Measurements from ENCODE around the gene PRPF8.
A peak's percentile ranks its signal among the peaks of the same experiment; 100 is the strongest.
"Not testable (repeated sequence)": the region's sequence is repeated elsewhere in the genome, so short reads cannot be mapped to it uniquely, and the experiment has no call there.

PRPF8 gene

DNA sequence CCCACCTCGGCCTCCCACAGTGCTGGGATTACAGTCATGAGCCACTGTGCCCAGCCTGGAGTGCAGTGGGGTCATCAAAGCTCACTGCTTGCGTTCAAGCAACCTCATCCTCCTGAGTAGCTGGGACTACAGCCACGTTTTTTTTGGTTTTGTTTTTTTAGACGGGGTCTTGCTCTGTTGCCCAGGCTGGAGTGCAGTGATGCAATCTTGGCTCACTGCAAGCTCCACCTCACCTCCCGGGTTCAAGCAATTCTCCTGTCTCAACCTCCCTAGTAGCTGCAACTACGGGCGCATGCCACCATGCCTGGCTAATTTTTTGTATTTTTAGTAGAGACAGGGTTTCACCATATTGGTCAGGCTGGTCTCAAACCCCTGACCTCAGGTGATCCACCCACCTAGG lies 31.9 kb downstream of the PRPF8 start:
- not testable (repeated sequence) for H3K4me3 Mint-ChIP-seq

DNA sequence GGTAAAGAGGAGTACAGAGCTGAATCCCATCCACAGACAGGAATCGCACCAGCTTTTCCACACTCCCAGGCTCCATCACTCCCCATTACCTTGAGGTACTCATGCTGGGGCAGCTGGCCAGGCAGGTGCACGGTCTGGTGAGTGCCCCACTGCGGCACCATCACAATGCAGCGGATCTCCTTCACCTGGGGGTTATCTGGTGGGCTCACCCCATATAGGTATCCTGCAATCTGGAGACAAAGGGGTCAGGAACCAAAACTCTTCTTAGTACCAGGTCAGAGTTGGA lies 33.2 kb downstream of the PRPF8 start:
- Mint-ChIP-seq H3K36me3 (ENCODE audit: insufficient read depth) (peaks cover 56% of the 10 kb centered on the region), H3K4me1 (no peaks in the 10 kb centered on the region), H3K4me3 (no peak overlapping the region), H3K27me3 (no peaks in the 10 kb centered on the region), H3K27ac (ENCODE audit: low read depth) (no peak overlapping the region), H3K9me3 (no peaks in the 10 kb centered on the region)
- ATAC-seq (replicated peaks; ENCODE audit: extremely low read depth, poor library complexity, severe bottlenecking) = no peak
- DNase-seq (ENCODE audit: low spot score in 2 of 2) = no peak

More for the DNA sequence above, 31.9 kb downstream of the PRPF8 start:
- not testable (repeated sequence) for H3K9me3 Mint-ChIP-seq; H3K27ac Mint-ChIP-seq (ENCODE audit: low read depth); H3K27me3 Mint-ChIP-seq; H3K4me1 Mint-ChIP-seq; DNase-seq (ENCODE audit: low spot score in 2 of 2); ATAC-seq (replicated peaks; ENCODE audit: extremely low read depth, poor library complexity, severe bottlenecking)
- peaks cover 69% of the 10 kb centered on the region for H3K36me3 Mint-ChIP-seq (ENCODE audit: insufficient read depth)

DNA sequence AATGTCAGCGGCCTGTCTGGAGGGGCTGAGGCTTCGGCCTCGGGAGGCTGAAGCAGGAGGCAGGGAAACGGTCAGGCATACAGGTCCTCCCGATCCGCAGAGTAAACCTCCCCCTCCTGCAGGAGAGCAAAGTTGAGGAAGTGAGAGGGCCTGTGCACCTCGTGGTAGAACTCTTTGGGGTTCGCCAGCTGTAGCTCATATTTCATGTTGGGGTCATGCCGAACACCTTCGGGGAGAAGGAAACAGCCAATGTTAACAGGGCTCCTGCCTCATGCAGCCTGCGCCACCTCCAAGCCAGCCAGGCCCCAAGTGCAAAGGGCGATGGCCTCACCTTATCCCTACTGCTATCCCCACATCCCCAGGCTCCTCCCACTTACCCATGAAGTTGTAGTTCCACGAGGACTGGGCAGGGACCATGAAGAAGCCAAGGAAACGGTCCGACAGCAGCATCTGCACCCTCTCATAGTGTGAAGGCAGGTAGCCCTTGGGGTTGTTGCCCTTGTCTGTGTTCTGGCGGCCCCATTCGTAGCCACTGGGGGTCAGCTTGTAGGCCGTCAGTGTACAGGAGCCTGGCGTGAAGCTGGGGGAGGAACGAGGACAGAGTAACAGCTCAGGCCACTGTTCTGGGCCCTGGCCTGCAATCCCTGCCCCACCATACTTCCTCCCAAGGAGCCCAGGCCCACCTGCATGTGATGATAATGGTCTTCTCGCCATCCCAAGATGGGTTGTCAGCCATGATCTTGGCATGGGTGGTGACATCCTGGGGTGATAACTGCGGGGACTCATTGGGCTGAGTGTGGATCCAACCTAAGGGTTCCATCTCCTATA lies 33.7 kb downstream of the PRPF8 start:
- DNase-seq (ENCODE audit: low spot score in 2 of 2) = no peak
- Mint-ChIP-seq H3K27ac (ENCODE audit: low read depth) (no peak overlapping the region), H3K27me3 (no peaks in the 10 kb centered on the region), H3K4me1 (no peaks in the 10 kb centered on the region), H3K36me3 (ENCODE audit: insufficient read depth) (peaks cover 50% of the 10 kb centered on the region), H3K9me3 (no peaks in the 10 kb centered on the region), H3K4me3 (peak overlapping the region; percentile 31)
- no peak for ATAC-seq (replicated peaks; ENCODE audit: extremely low read depth, poor library complexity, severe bottlenecking)

DNA sequence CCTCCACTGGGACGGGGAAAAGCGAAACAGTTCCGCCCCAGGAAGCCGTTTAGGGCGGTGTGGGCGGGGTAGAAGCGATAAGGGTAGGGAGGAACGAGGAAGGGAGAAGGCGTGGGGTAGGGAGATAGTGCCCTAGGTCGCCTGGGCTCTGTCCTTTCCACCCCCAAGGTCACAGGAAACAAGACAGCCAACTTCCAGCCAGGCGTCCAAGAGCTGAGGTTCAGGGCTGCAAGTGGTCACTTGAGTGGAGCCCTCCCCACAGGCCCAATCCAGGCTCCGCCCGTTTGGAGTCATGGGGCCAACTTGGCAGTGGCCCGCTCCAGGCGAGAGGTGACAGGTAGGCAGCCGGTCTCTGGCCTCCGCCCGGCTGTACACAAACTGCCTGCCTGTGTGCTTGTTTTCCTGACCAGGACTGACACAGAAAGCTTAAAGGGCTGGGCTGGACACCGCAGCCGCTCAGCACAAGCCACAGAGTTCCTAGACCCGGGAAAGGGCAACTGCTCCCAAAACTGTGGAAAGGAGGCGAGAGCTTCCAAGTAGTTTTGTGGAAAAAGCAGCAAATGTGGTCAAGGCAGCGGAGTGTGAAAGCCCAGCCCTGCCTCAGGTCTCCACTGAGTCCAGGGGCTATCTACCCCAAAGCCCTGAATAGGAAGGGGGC lies 34.7 kb downstream of the PRPF8 start, which contains the start of gene RILP:
TSS of gene RILP (minus strand) at position 23 of the 658 bp plus-strand sequence. CDS start 62 bp downstream, outside the sequence.
- H3K36me3 Mint-ChIP-seq (ENCODE audit: insufficient read depth) = peaks cover 42% of the 10 kb centered on the region
- H3K27ac Mint-ChIP-seq (ENCODE audit: low read depth) = no peak within 1 kb of the TSS
- ATAC-seq (replicated peaks; ENCODE audit: extremely low read depth, poor library complexity, severe bottlenecking) (no peak), DNase-seq (ENCODE audit: low spot score in 2 of 2) (no peak)
- no peaks in the 10 kb centered on the region for H3K4me1 Mint-ChIP-seq
- H3K4me3 Mint-ChIP-seq = peak within 1 kb of the TSS; percentile 68
- no peaks in the 10 kb centered on the region for H3K27me3 Mint-ChIP-seq
- no peaks in the 10 kb centered on the region for H3K9me3 Mint-ChIP-seq

DNA sequence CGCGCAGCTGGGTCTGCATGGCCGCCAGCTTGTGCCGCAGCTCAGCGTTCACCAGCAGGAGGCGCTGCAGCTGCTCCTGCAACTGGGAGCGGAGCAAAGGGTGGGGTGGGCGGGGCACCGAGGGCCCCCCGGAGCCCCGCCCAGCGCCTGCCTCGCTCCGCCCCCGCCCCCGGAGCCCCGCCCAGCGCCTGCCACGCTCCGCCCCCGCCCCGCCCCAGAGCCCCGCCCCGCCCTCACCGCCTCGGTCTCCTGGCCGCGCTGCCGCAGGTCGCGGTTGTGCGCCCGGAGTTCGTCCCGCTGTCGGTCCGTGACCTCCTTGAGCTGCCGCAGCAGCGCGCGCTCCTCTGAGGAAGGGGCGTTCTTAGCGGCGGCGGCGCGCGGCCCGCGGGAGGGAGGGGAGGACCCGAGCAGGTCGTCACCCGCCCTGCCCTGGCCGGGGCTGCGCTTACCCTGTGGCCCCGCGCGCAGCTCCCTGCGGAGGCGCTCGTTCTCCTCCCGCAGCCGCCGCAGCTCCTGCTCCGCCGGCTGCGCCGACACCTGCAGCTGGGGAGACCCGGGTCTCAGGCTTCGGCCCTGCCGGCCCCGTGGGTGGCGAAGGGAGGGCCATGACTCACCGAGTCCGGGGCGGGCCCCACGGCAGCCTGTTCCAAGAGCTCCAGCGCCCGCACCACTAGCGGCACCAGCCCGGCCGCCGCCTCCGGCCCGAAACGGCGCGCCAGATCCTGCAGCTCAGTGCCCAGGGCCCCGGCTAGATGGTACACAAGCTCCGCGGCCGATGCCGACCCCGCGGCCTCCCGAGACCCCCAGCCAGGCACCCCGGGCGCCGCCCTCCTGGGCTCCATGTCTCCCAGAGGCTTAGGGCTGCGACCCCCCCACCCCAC lies 35.5 kb downstream of the PRPF8 start:
- H3K4me3 Mint-ChIP-seq = peak overlapping the region; percentile 68
- H3K36me3 Mint-ChIP-seq (ENCODE audit: insufficient read depth) = peaks cover 36% of the 10 kb centered on the region
- H3K9me3 Mint-ChIP-seq = no peaks in the 10 kb centered on the region
- ATAC-seq (replicated peaks; ENCODE audit: extremely low read depth, poor library complexity, severe bottlenecking) (peak; percentile 82), DNase-seq (ENCODE audit: low spot score in 2 of 2) (peak; percentile 89 to 90)
- H3K27me3 Mint-ChIP-seq = no peaks in the 10 kb centered on the region
- peaks cover 4% of the 10 kb centered on the region for H3K4me1 Mint-ChIP-seq
- no peak overlapping the region for H3K27ac Mint-ChIP-seq (ENCODE audit: low read depth)

DNA sequence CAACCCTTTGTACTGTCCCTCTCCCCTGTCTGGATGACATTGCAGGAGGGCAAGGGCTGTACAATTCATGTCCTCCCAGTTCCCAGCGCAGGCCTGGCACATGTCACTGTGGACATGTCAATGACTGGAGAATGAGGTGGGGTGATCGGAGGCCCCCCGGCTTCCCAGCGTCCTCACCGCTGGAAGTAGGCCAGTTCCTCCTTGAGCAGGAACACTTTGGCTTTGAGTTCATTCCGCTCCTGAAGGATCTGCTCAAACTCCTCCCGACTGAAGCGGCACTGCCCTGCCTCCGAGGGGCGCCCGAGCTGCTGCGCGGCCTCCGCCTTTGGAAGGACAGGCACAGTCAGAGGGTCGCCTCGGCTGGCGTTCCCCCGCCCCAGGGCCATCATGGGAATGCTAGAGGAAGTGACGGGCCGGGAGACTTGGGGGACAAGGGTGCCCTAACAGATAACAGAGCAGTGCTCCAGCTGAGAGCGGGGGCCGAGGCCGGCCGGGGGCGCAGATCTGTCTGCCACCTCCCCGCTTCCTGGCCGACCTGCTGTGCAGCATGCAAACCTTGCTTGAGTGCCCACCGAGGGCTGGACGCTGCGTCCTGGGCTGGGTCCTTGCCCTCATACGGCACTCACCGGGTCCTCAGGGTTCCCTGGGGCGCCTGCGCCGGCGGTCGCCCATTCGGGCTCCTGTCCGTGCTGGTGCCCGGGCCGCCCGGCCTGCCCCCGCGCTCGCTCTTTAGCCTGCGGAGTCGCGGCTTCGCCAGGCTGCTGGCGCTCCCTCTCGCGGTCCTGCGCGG lies 36.3 kb downstream of the PRPF8 start:
- Mint-ChIP-seq H3K36me3 (ENCODE audit: insufficient read depth) (peaks cover 28% of the 10 kb centered on the region), H3K27ac (ENCODE audit: low read depth) (no peak overlapping the region), H3K27me3 (no peaks in the 10 kb centered on the region), H3K4me1 (peaks cover 8% of the 10 kb centered on the region), H3K4me3 (peak overlapping the region; percentile 68), H3K9me3 (no peaks in the 10 kb centered on the region)
- peak; percentile 1 for ATAC-seq (replicated peaks; ENCODE audit: extremely low read depth, poor library complexity, severe bottlenecking)
- no peak for DNase-seq (ENCODE audit: low spot score in 2 of 2)

DNA sequence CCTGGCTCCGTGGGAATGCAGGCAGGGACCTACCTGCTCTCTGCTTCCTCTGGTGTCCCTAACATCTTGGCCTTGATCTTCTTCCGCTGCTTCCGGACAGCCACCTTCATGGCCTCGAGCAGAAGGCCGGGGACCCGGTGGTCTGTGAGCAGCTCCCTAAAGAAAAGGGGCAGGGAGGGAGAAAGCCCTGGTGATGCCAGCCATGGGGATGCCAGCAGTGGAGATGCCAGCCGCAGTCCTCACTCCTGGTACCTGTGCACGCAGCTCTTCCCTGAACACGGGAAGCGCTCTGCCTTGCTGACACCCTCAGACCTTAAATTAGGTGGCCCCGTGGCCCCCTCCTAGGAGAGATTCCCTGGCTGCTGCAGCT lies 36.9 kb downstream of the PRPF8 start:
- no peaks in the 10 kb centered on the region for H3K9me3 Mint-ChIP-seq
- DNase-seq (ENCODE audit: low spot score in 2 of 2) = no peak
- no peak overlapping the region for H3K27ac Mint-ChIP-seq (ENCODE audit: low read depth)
- peaks cover 22% of the 10 kb centered on the region for H3K36me3 Mint-ChIP-seq (ENCODE audit: insufficient read depth)
- peak overlapping the region; percentile 68 for H3K4me3 Mint-ChIP-seq
- ATAC-seq (replicated peaks; ENCODE audit: extremely low read depth, poor library complexity, severe bottlenecking) = no peak
- peaks cover 8% of the 10 kb centered on the region for H3K4me1 Mint-ChIP-seq
- H3K27me3 Mint-ChIP-seq = no peaks in the 10 kb centered on the region

DNA sequence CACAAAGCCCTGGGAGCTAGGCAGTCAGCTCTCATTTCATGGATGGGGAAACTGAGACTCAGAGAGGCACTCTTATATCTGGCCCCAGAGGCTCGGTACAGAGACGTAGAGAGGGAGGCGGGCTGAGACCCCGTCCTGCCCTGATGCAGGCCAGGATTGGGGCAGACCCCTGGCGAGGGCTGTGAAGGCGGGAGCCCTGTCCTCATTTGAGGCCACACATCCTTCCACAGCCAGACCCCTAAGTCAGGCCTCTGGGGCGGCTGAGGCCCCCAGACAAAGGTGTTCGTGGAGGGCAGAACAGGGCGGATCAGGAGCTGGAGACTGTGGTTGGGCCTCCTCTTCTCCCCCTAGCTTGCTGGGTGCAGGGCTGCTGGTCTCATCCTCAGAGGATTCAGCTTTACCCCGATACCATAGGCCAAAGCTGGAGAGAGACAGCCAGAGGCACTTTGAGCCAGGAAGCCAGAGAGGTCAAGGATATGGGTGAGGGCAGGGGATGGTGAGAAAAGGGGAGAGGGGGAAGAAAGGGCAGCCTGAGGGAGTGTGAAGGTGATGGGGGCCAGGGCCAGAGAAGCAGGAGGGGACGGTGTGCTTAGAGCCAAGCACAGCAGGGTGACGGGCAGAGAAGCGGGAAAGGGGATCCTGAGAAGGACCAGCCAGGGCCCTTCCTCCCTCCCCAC lies 38.3 kb downstream of the PRPF8 start:
- Mint-ChIP-seq H3K27me3 (no peaks in the 10 kb centered on the region), H3K4me1 (peaks cover 8% of the 10 kb centered on the region), H3K36me3 (ENCODE audit: insufficient read depth) (peaks cover 7% of the 10 kb centered on the region), H3K4me3 (peak overlapping the region; percentile 43), H3K9me3 (no peaks in the 10 kb centered on the region), H3K27ac (ENCODE audit: low read depth) (no peak overlapping the region)
- DNase-seq (ENCODE audit: low spot score in 2 of 2) (no peak), ATAC-seq (replicated peaks; ENCODE audit: extremely low read depth, poor library complexity, severe bottlenecking) (no peak)

DNA sequence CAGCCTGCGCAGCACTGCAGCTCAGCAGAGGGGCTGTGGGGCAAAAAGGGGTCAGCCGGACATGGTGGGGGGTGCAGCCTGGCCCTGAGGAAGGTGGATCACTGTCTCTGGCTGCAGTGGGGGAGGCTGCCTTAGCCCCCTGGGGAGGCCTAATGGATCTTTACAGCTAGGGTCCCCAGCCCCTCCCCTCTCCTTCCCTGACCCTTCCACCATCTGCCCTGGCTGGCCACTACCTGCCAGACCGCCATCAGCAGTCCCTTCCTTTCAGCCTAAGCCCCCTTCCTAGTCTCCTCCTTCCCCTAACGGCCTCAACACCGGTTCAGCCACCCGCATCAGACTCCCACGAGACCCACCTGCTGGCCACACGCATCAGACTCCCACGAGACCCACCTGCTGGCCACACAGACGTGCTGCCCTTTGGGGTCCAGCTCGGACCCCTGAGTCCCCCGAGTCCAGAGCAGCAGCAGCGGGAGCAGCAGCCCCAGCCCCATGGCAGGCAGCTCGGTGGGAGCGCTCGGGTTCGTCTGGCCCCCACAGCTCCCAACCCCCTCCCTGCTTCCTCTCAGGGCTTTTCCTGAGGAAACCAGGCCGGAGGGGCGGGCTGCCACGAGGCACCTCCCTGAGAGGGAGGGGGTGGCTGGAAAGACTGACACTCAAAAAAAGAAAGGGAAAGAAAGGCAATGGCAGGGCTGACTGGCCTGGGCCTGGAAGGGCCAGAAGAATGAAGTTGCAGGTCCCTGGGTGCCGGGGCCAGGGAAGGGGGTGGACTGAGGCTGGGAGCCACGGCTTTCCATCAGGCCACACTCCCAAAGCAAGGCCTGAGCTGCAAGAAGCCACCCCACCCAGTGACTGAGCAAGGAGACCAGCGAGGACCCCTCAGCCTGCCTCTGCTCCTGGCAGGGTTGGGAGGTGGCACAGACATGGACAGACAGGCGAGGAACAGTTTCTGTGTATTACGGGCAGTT lies 39.2 kb downstream of the PRPF8 start, which contains the start of gene SCARF1:
TSS of gene SCARF1 (minus strand) at position 526 of the 965 bp plus-strand sequence. CDS start at position 491, 35 bp downstream.
- no peak for DNase-seq (ENCODE audit: low spot score in 2 of 2)
- Mint-ChIP-seq H3K4me3 (peak within 1 kb of the TSS; percentile 83), H3K9me3 (no peaks in the 10 kb centered on the region), H3K4me1 (peaks cover 8% of the 10 kb centered on the region), H3K27me3 (no peaks in the 10 kb centered on the region), H3K36me3 (ENCODE audit: insufficient read depth) (peaks cover 5% of the 10 kb centered on the region), H3K27ac (ENCODE audit: low read depth) (no peak within 1 kb of the TSS)
- ATAC-seq (replicated peaks; ENCODE audit: extremely low read depth, poor library complexity, severe bottlenecking) = no peak

DNA sequence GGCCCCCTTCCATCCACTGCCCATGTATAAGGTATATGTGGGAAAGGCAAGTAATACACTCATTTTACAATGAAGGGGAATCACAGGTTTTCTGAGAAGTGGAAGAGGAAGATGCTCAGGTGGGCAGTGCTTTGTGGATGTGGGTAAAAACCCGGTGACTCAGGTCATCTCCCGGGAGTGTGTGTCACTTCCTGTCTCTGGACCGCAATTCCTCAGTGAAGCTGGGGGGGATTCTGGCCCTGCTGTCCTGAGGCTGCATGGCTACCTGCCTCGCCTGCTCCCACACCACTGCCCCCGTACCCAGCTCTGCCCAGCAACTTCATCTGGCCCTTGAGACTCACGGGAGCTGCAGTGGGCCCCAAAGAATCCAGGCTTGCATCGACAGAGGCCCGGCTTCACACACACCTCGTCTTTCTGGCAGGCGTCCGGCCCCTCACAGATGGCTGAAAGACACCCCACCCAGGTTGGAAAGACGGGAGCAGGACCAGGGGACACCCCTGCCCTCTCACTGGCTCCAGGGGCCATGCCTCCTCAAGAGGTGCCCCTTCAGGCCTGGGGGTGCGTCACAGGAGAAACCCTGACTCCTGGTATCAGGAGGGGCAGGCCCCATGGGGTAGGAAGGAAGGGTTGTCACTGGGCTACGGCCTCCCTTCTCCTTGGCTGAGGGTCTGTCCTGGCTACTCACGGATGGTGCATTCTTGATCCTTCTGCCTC lies 40.0 kb downstream of the PRPF8 start:
- H3K36me3 Mint-ChIP-seq (ENCODE audit: insufficient read depth) = peaks cover 5% of the 10 kb centered on the region
- DNase-seq (ENCODE audit: low spot score in 2 of 2) (no peak), ATAC-seq (replicated peaks; ENCODE audit: extremely low read depth, poor library complexity, severe bottlenecking) (no peak)
- peaks cover 8% of the 10 kb centered on the region for H3K4me1 Mint-ChIP-seq
- H3K4me3 Mint-ChIP-seq = peak overlapping the region; percentile 83
- H3K27me3 Mint-ChIP-seq = no peaks in the 10 kb centered on the region
- no peak overlapping the region for H3K27ac Mint-ChIP-seq (ENCODE audit: low read depth)
- no peaks in the 10 kb centered on the region for H3K9me3 Mint-ChIP-seq
